Endothelial cell of umbilical vein (primary cell): ENCODE data around the gene GMEB2.

ENCODE experiments used
- EZH2 ChIP-seq: IDR thresholded peaks from 2 replicates; pipeline ENCODE4 v1.6.1; 2012; ENCODE audit warnings: borderline replicate concordance, low read depth, mild to moderate bottlenecking, moderate library complexity, low read length, inconsistent platforms; ENCODE audit not compliant: severe bottlenecking
- FOS ChIP-seq: IDR thresholded peaks from 2 replicates; pipeline ENCODE4 v1.6.1; 2011; ENCODE audit warnings: mild to moderate bottlenecking, low read length, moderate library complexity, borderline replicate concordance; ENCODE audit not compliant: insufficient read depth
- MAX ChIP-seq: IDR thresholded peaks from 2 replicates; pipeline ENCODE4 v1.6.1; 2011; ENCODE audit not compliant: insufficient read depth, insufficient read length
- MYC ChIP-seq: IDR thresholded peaks from one replicate; pipeline ENCODE4 v1.6.1; 2011; ENCODE audit warnings: mild to moderate bottlenecking, low read depth, low read length
- POLR2A ChIP-seq: IDR thresholded peaks from 2 replicates; pipeline ENCODE4 v1.6.1; 2012; ENCODE audit warnings: low read depth, mild to moderate bottlenecking, control low read depth, low read length
- POLR2AphosphoS5 ChIP-seq: IDR thresholded peaks from 2 replicates; pipeline ENCODE4 v1.6.1; 2012; ENCODE audit warnings: low read depth, mild to moderate bottlenecking, control low read depth, low read length, moderate library complexity; ENCODE audit not compliant: insufficient read depth
- TF ChIP-seq, protein P1 (sequence below), 2 donors: IDR thresholded peaks; 1 replicate in 1 of 2; 2 replicates in 1 of 2; pipeline ENCODE4 v1.5.1; 2011; ENCODE audit warnings: low read length in 2 of 2, mild to moderate bottlenecking in 2 of 2, moderate library complexity in 2 of 2, control low read depth in 1 of 2, inconsistent platforms in 1 of 2, low read depth in 1 of 2; ENCODE audit not compliant: insufficient read depth in 1 of 2; ENCODE audit errors: extremely low read depth in 1 of 2

DNA sequence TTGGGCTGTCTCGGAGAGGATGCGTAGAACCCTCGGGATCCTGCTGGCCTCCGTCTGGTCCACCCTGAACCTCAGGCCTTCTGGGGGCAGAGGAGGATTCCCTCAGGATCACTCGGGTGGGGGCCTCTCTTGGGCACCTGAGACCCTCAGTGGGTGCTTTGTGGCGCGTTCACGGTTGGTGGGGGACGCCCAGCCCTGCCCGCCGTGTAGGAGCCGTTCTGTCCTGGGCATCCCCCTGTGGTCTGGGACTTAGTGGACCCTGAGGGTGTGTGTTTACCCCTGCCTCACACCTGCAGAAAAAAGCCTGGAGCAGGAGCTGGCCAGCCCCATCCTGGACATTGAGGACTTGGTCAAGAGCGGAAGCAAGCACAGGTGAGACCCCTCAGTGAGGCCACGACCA is 38.8 kb upstream of the GMEB2 start:
- TF ChIP-seq, protein P1, sequence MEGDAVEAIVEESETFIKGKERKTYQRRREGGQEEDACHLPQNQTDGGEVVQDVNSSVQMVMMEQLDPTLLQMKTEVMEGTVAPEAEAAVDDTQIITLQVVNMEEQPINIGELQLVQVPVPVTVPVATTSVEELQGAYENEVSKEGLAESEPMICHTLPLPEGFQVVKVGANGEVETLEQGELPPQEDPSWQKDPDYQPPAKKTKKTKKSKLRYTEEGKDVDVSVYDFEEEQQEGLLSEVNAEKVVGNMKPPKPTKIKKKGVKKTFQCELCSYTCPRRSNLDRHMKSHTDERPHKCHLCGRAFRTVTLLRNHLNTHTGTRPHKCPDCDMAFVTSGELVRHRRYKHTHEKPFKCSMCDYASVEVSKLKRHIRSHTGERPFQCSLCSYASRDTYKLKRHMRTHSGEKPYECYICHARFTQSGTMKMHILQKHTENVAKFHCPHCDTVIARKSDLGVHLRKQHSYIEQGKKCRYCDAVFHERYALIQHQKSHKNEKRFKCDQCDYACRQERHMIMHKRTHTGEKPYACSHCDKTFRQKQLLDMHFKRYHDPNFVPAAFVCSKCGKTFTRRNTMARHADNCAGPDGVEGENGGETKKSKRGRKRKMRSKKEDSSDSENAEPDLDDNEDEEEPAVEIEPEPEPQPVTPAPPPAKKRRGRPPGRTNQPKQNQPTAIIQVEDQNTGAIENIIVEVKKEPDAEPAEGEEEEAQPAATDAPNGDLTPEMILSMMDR (IDR thresholded peaks at IDR 0.05; ENCODE audit: extremely low read depth in 1 of 2, insufficient read depth in 1 of 2, low read depth in 1 of 2, low read length in 2 of 2): no peak
- no peak for TF ChIP-seq POLR2A
- TF ChIP-seq POLR2AphosphoS5: no peak
- no peak for TF ChIP-seq EZH2
- no peak for TF ChIP-seq FOS
- no peak for TF ChIP-seq MAX
- no peak for TF ChIP-seq MYC
